ENCODE results near the gene SLC45A3. TPM values are rescaled to one million over a fixed set of nuclear protein-coding genes. Genes with fewer than 3 reads are reported as not detected.

The SLC45A3 gene
- total RNA-seq, 4 donors from 2014 or later, result 0.51 to 4.1 (median 1.6) TPM

DNA sequence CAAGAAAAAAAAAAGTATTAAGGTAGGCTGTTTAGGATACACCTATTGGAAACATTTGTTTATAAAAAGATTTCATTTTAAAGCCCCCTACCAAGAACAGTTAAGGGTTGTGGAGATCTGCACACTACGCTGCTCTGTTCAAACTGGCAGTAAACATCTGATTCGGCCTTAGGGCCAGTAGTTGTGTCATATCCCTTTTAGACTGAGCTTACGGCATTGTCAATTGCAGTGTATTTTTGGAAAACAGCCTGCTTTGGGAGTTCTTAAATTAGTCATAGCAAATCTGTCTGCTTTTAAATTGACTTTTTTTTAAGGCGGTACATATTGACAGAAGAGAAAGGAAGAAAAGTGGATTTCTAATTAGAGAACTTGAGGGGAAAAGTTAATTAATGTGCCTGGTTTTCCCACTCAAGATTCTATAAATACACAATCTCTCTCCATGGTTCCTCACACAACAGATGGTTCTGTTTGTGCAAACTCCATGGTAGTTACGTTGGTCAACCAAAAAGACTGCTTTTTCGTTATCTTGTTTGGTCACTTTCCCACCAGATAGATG is 46.8 kb downstream of the SLC45A3 start:
- intact Hi-C loops (cut with DNase I; ENCODE audit: low total_unique reads), result loop anchor here (5.0 kb wide), 1 partner anchor 41 kb away; no protein-coding TSS in a partner anchor
- Histone ChIP-seq H3K27me3 (no peaks in the 10 kb centered on the region), H3K27ac (peak overlapping the region; percentile 18 to 100), H3K4me3 (no peak overlapping the region), H3K36me3 (no peaks in the 10 kb centered on the region), H3K9me3 (no peaks in the 10 kb centered on the region), H3K4me1 (peaks cover 9 to 11% of the 10 kb centered on the region in 2 donors)
- no peak for TF ChIP-seq POLR2A (IDR thresholded peaks at IDR 0.05)
- TF ChIP-seq, protein P1, sequence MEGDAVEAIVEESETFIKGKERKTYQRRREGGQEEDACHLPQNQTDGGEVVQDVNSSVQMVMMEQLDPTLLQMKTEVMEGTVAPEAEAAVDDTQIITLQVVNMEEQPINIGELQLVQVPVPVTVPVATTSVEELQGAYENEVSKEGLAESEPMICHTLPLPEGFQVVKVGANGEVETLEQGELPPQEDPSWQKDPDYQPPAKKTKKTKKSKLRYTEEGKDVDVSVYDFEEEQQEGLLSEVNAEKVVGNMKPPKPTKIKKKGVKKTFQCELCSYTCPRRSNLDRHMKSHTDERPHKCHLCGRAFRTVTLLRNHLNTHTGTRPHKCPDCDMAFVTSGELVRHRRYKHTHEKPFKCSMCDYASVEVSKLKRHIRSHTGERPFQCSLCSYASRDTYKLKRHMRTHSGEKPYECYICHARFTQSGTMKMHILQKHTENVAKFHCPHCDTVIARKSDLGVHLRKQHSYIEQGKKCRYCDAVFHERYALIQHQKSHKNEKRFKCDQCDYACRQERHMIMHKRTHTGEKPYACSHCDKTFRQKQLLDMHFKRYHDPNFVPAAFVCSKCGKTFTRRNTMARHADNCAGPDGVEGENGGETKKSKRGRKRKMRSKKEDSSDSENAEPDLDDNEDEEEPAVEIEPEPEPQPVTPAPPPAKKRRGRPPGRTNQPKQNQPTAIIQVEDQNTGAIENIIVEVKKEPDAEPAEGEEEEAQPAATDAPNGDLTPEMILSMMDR (IDR thresholded peaks at IDR 0.05), result no peak
- DNase-seq, result no peak

DNA sequence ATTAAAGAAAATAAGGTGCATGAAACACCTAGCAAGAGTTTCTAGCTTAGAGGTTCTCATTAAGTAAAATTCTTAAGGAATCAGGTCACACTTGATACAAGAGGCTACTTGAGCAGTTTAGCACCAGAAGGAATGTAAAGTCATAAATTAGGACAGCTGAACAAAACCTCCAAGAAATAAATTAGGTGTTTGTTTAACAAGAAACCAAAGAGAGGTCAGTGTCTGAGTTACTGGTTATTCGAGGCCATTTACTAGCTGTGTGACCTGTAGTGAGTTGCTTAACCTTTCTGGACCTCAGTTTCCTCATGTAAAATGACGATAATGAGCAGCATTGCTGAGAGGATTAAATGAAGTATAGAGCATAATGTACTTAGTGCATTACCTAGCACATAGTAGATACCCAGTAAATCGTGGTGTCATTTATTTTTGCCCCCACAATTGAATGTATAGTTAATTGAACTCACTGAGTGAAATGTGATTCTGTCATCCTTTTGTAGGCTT is 47.6 kb downstream of the SLC45A3 start:
- TF ChIP-seq POLR2A (IDR thresholded peaks at IDR 0.05), result no peak
- TF ChIP-seq, protein P1 (IDR thresholded peaks at IDR 0.05), result no peak
- peak overlapping the region; percentile 86 for H3K4me3 ChIP-seq
- H3K4me1 ChIP-seq, result peaks cover 9 to 11% of the 10 kb centered on the region in 2 donors
- no peak for DNase-seq
- intact Hi-C loops (cut with DNase I; ENCODE audit: low total_unique reads), result loop anchor here (5.0 kb wide), 1 partner anchor 40 kb away; no protein-coding TSS in a partner anchor
- H3K36me3 ChIP-seq, result no peaks in the 10 kb centered on the region
- no peaks in the 10 kb centered on the region for H3K9me3 ChIP-seq
- peak overlapping the region; percentile 94 to 100 for H3K27ac ChIP-seq
- no peaks in the 10 kb centered on the region for H3K27me3 ChIP-seq

DNA sequence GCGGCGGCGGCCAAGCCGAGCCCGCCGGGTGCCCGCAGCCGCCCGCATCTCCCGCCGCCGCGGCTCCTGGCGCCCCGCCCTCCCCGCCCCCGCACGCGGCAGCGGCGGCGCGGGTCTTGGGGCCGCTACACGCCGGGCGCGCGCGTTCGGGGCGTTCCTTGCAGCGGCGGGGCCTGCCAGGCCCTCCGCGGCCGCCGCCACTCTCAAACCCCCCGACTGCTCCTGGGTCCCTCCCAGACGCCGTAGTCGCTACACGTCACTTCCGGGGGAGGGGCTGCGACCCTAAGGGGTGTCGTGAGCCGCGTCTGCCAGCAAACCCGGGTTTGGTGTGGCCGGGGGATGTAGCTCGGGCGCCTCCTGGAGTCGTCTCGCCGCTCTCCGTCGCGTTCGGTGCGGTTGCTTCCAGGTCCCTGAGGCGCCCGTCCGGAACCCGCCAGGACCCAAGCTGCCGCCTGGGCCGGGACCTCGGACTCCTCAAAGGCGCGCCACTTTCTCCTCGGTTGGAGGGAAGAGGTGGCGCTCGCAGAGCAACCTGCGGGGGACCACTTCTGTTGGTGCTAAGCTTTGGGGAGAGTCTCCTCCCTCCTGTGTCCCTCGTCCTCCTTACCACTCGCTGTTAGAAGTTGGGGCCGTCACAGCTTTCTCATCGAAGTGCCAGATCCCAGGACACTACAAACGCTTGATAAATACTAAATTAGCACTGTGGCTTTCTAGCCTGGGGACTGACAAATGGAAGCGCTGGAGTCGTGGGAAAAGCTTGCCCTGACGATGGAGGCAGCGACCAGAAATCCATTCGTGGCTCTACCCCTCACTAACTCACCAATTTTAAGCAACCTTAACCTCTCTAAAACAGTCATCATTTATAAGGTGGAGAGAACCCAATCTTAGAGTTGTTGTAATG is 48.3 kb downstream of the SLC45A3 start, which contains the start of gene ELK4:
Gene ELK4 (minus strand): TSS at position 244 of the 901 bp plus-strand sequence. CDS start 8,129 bp downstream, outside the sequence.
- Histone ChIP-seq H3K9me3 (no peaks in the 10 kb centered on the region), H3K4me3 (peak within 1 kb of the TSS; percentile 86), H3K27me3 (no peaks in the 10 kb centered on the region), H3K27ac (peak within 1 kb of the TSS; percentile 94 to 100), H3K4me1 (peaks cover 9 to 11% of the 10 kb centered on the region in 2 donors), H3K36me3 (no peaks in the 10 kb centered on the region)
- intact Hi-C loops (cut with DNase I; ENCODE audit: low total_unique reads), result loop anchor here (5.0 kb wide), 1 partner anchor 40 kb away; no protein-coding TSS in a partner anchor
- DNase-seq, result peak; percentile 98 to 99
- TF ChIP-seq, protein P1 (IDR thresholded peaks at IDR 0.05), result peak; percentile 80 to 93 (median 88)
- peak; percentile 88 to 95 for TF ChIP-seq POLR2A (IDR thresholded peaks at IDR 0.05)

DNA sequence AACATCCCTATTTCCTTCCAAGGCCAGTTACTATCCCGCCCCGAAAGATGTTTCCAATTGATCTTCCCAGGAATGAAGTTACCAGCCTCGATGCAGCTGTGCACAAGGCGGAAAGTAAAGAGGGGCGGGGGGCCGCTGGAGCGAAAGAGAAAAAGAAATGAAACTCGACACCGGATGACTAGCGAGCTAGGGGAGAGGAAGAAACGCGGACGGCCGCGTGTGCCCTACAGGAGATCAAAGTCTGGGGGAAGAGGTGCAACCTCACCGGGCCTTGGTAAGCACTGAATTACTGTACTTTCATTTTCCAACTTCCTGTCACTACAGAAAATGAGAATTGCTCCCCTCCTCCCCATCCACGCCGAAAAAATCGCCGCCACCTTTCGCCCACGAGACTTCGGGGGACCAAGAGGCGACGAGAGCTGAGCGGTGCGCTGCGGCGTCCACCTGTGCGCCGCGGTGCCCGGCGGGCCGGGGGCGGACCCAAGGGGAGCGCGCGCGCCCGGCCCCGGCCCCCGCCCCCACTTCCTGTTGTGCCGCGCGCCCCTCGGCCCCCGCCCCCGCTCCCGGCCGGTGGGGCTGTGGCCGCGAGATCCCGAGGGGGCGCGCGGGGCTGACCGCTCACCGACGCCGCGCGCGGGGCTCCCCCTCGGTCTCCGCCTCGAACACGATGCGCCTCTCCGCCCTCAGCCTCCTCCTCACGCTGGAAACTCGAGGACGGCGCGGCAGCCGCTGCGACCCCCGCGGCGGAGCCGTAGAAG is 49.1 kb downstream of the SLC45A3 start:
- H3K27ac ChIP-seq, result peak overlapping the region; percentile 94 to 100
- no peaks in the 10 kb centered on the region for H3K9me3 ChIP-seq
- H3K4me1 ChIP-seq, result peaks cover 9 to 11% of the 10 kb centered on the region in 2 donors
- intact Hi-C loops (cut with DNase I; ENCODE audit: low total_unique reads), result loop anchor here (5.0 kb wide), 1 partner anchor 39 kb away; no protein-coding TSS in a partner anchor
- peak overlapping the region; percentile 86 for H3K4me3 ChIP-seq
- H3K36me3 ChIP-seq, result no peaks in the 10 kb centered on the region
- H3K27me3 ChIP-seq, result no peaks in the 10 kb centered on the region
- peak; percentile 37 to 53 for DNase-seq
- no peak for TF ChIP-seq POLR2A (IDR thresholded peaks at IDR 0.05)

DNA sequence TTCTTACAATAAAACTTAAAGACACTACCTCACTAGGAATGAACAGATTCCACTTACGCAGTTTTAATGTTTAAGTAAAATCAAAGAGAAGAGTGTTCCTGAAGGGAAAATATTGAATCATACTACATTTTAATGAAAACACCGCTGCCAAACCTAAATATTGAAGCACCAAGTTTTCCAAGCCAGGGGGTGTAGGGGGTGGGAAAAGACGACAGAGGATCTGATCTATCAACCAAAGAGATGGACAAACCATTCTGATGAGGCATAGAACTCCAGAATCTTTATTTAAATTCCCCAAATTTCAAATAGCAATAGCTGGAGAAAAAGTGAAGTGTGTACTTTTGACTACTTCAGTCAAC is 49.7 kb downstream of the SLC45A3 start:
- intact Hi-C loops (cut with DNase I; ENCODE audit: low total_unique reads), result loop anchor here (5.0 kb wide), 1 partner anchor 38 kb away; no protein-coding TSS in a partner anchor

More for the DNA sequence above, 49.7 kb downstream of the SLC45A3 start:
- Histone ChIP-seq H3K36me3 (no peaks in the 10 kb centered on the region), H3K9me3 (no peaks in the 10 kb centered on the region), H3K4me3 (peak overlapping the region; percentile 86), H3K4me1 (peaks cover 9 to 11% of the 10 kb centered on the region in 2 donors), H3K27me3 (no peaks in the 10 kb centered on the region), H3K27ac (peak overlapping the region; percentile 94 to 100)
- no peak for DNase-seq
- TF ChIP-seq, protein P1 (IDR thresholded peaks at IDR 0.05), result no peak
- no peak for TF ChIP-seq POLR2A (IDR thresholded peaks at IDR 0.05)
